ENCODE results near the gene RPP25L.

DNA sequence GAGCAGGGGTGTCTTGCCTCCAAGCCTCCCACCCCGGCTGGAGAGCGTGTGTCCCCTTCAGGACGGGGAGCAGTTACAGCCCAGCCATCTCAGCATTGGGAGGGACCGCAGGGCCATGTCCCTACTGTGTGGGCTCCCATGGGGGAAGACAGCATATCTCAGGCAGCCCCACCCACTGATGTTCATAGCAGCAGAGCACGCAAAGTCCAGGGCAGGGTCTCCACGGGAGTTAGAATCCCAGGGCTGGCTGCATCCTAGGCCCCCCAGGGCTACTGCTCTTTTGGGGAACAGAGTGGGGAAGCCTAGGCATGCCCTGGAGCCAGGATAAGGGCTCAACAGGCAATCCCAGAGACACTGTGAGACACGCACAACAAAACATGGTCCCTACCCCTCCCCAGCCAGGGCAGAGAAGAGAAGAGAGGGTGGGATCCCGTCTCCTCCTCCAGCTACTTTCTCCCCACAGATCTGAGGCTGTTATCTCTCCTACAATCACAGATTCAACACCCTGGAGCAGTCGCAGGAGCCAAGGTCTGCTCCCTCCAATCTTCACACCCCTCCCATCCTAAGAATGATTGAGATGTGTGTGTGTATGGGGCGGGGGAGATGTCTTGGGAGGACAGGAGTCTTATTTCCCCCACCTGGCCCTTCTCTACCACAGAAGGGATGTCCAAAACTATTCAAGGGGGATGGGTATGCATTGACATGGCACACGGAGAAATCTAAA is 25.8 kb downstream of the RPP25L start:
- TF ChIP-seq, protein P1, sequence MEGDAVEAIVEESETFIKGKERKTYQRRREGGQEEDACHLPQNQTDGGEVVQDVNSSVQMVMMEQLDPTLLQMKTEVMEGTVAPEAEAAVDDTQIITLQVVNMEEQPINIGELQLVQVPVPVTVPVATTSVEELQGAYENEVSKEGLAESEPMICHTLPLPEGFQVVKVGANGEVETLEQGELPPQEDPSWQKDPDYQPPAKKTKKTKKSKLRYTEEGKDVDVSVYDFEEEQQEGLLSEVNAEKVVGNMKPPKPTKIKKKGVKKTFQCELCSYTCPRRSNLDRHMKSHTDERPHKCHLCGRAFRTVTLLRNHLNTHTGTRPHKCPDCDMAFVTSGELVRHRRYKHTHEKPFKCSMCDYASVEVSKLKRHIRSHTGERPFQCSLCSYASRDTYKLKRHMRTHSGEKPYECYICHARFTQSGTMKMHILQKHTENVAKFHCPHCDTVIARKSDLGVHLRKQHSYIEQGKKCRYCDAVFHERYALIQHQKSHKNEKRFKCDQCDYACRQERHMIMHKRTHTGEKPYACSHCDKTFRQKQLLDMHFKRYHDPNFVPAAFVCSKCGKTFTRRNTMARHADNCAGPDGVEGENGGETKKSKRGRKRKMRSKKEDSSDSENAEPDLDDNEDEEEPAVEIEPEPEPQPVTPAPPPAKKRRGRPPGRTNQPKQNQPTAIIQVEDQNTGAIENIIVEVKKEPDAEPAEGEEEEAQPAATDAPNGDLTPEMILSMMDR (IDR thresholded peaks at IDR 0.05) = no peak
- TF ChIP-seq EP300 (IDR thresholded peaks at IDR 0.05) (no peak), POLR2AphosphoS5 (IDR thresholded peaks at IDR 0.05) (no peak), POLR2A (IDR thresholded peaks at IDR 0.05) (no peak)
